Hepatocyte (in vitro differentiated cells): ENCODE results near the gene IGFBP7.

Experiments used
- EZH2 ChIP-seq: fragments of 200-600 bp; sonication (generic); IDR thresholded peaks from 2 replicates; pipeline ENCODE4 v1.6.1; 2016; ENCODE audit warnings: antibody characterized with exemption, mild to moderate bottlenecking, borderline replicate concordance
- EZH2phosphoT487 ChIP-seq: fragments of 200-600 bp; sonication (generic); IDR thresholded peaks from one replicate; pipeline ENCODE4 v1.6.1; 2018; ENCODE audit warnings: antibody characterized with exemption, mild to moderate bottlenecking, low read depth, moderate library complexity; ENCODE audit not compliant: unreplicated experiment, severe bottlenecking
- TF ChIP-seq, protein P1 (sequence below): fragments of 200-600 bp; sonication (generic); IDR thresholded peaks from 2 replicates; pipeline ENCODE4 v1.5.1; 2016; ENCODE audit warnings: antibody characterized with exemption, mild to moderate bottlenecking; ENCODE audit not compliant: poor library complexity

DNA sequence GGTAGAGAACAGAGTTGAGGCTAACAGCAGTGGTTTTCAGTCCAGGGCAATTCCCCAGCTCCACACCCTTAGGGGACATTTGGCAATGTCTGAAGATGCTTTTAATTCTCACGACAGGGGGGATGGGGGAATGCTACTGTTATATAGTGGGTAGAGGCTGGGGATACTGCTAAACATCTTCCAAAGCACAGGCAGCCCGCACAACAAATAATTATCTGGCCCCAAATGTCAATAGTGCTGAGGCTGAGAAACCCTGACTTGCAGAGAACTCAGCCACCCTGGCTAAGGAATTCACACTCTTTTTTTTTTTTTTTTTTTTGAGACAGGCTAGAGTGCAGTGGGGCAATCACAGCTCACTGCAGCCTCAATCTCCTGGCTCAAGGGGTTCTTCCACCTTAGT, 70.8 kb downstream of the IGFBP7 start:
- TF ChIP-seq, protein P1, sequence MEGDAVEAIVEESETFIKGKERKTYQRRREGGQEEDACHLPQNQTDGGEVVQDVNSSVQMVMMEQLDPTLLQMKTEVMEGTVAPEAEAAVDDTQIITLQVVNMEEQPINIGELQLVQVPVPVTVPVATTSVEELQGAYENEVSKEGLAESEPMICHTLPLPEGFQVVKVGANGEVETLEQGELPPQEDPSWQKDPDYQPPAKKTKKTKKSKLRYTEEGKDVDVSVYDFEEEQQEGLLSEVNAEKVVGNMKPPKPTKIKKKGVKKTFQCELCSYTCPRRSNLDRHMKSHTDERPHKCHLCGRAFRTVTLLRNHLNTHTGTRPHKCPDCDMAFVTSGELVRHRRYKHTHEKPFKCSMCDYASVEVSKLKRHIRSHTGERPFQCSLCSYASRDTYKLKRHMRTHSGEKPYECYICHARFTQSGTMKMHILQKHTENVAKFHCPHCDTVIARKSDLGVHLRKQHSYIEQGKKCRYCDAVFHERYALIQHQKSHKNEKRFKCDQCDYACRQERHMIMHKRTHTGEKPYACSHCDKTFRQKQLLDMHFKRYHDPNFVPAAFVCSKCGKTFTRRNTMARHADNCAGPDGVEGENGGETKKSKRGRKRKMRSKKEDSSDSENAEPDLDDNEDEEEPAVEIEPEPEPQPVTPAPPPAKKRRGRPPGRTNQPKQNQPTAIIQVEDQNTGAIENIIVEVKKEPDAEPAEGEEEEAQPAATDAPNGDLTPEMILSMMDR, result no peak
- TF ChIP-seq EZH2phosphoT487 (no peak), EZH2 (no peak)
